HTR-8/SVneo (cell line): ENCODE results near the gene RAB9A.

Experiments used
- DNase-seq: peaks from one replicate; pipeline ENCODE4 v3.0.0; 2011; ENCODE audit warnings: low spot score, mixed read lengths; ENCODE audit not compliant: insufficient read length
- FAIRE-seq: peaks from 2 replicates; lab custom pipeline; 2011; peaks lifted over from hg19 to GRCh38; lab: Jason Lieb, UNC

The RAB9A gene

DNA sequence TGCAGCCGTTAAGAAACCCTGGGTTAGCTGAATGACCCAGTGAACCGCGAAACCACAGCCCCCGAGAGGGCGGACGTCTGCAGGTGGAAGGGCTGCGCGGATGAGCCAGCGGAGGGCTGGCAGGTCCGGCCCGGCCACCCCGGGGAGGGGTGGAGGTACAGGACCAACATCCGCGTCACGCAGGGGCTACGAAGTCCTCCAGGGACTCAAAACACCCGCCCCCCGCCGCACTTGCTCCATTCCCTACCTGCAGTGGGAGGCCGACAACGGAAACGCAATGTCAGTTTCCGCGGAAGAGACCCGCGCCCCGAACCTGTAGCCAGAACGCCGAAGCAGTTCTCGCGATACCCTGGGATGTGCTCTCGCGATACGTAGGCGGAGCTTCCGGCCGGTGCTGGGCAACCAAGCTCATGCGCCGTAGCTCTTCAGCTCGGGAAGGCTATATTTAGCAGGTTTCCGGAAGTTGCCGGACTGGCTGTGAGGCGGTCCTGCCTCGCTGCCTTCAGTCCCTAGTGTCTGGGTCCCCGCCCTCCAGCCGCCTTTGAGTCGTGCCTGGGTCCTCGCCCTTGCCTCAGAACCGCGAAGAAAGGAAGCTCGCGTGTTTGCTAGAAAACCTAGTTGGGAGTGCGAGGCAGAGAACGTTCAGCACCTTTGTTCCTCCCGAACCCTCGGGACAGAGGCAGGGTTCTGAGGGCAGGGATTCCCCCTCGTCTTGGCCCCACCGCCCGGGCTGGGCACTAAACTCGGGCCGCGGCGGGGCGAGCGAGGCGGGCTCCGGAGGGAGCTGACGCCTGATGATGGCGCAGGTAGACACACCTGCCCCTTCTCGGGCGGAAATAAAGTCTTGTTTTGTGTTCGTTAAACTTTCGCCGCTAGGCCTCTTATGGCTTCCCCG lies 45.6 kb downstream of the RAB9A start, which contains the start of the genes OFD1 and TRAPPC2:
OFD1 (plus strand) TSS at position 471 of the 895 bp plus-strand sequence; CDS start at position 795, 324 bp downstream.
TRAPPC2 (minus strand) TSS at position 343 of the 895 bp plus-strand sequence. CDS start 14,657 bp downstream, outside the sequence.
- peak; percentile 92 for FAIRE-seq

DNA sequence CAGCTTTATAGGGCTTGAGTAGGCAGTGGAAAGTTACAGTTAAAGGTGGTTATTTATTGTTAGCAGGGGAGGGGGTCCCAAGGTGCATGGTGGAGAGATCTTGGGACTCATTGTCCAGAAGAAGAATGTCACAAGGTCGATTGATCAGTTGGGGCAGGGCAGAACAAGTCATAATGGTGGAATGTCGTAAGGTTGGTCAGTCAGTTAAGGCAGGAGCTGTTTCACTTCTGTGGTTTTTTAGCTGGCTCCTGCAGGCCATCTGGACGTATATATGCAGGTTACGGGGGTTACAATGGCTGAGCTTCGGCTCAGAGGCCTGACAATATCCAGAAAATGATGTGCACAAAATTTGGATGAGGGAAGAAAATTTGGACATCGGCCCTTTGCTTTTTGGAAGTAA lies 52.8 kb downstream of the RAB9A start:
- FAIRE-seq, result no peak
- DNase-seq, result no peak

More for the DNA sequence above, 45.6 kb downstream of the RAB9A start, which contains the start of the genes OFD1 and TRAPPC2:
- DNase-seq, result peak; percentile 98

DNA sequence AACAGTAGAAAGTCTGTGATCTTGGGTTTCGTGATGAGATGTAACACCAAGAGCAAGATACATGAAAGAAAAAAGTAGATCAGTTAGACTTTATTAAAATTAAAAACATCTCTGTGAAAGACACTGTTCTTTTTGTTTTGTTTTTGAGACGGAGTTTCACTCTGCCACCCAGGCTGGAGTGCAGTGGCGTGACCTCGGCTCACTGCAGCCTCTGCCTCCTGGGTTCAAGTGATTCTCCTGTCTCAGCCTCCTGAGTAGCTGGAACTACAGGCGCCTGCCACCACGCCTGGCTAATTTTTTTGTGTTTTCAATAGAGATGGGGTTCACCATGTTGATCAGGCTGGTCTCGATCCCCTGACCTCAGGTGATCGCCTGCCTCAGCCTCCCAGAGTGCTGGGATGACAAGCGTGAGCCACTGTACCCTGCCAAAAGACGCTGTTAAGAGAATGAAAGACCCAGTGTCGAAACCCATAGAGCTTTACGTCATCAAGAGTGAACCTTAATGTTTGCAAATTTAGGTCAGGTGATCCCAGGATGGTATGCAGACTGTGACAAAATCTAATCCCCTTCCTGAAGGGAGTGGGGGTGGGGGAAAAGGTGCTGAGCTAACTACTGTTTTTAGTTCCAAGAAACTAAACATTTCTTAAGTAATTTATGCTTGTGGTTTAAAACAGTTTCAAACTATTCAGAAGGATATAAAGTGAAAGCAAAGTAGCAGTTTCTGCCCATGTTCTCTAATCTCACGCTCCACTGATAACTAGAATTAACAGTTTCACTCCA lies 53.7 kb downstream of the RAB9A start:
- DNase-seq (no peak), FAIRE-seq (no peak)

DNA sequence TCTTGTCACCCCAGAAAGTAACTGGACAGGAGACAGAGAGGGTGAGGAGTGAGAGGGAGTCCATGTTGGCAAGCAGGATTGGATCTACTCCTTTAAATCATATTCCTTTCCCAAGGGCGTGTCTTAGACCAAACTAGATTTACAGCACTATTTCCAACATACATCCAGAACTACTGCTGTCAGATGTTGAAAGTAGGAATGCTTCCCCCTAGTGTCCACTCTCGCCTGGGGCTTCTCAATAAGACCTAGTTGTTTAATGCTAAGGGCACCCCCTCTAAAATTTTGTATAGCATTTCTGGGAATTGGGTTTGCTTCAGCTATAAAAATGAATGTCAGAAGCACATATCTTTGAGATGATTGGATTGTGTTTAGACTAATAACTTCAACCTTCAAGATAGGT lies 58.9 kb downstream of the RAB9A start:
- FAIRE-seq (no peak), DNase-seq (peak; percentile 50)

DNA sequence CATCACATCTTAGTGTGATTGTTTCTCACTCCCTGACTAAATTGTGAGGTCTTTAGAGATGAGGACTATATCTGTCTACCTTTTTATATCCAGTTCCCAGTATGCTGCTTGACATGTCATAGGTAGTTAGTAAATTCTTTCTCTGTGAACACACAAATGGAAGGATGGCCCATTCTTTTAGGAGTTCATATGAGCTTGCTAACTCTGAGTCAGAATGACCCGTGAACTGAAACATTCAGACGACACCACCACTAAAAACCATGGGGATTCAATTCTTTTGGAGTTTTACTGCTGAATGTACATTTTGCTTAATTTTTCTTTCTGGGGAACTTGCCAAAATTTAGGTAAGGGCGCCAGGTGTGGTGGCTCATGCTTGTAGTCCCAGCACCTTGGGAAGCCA lies 59.6 kb downstream of the RAB9A start:
- FAIRE-seq (no peak), DNase-seq (no peak)

DNA sequence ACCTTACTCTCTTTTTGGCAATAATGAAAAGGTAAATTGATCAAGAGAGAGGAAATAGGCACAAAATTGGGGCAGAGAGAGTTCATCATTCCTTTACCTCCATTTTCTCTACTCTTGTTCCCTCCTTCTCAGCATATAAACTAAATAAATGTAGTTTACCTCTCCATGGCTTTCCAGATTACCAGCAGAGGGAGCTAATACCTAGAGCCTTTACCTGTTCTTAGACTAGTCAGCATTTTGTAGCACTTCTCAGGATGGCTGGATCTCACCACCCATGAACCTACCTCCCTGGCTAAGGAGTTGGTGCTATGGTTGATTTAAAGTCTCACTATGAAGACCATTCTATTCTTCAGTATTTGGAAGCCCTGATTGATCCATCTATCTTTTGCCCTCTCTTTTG lies 61.3 kb downstream of the RAB9A start:
- FAIRE-seq (no peak), DNase-seq (peak; percentile 30)

DNA sequence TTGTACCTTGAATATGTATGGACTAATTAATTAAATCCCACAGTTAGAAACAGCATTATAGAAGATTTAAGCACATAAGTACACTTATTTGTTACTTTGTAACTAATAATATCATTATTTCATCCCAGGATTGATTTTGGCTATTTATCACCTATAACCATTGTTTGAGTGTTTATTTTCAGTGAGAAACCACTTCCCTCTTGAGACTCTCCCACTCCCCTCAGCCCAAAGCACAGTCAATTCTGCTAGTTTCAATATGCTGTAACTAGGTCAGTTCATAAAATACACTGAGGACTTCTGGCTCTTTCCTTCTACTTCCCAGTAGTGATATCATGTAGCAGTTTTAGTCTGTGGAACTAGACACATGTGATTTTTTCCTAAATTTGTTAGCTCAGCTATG lies 61.9 kb downstream of the RAB9A start:
- DNase-seq, result no peak
- no peak for FAIRE-seq

DNA sequence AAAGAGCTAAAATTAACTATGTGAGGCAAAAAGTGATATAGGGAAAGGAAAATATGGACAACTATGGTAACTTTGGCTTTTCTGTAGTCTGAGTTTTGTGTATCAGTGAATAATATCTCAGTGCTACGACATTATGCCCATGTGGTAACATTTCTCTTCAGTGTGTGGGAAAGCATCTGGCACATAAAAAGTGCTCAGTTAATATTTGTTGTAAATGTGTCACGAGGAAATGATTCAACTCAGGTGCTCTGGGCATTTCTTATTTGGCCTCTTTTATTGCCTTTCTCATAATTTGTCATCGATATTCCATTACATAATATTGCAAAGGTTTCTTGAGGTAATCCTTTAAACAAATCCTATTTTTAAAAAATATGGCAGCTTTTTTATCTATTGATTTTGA lies 63.2 kb downstream of the RAB9A start:
- no peak for FAIRE-seq
- DNase-seq, result no peak

DNA sequence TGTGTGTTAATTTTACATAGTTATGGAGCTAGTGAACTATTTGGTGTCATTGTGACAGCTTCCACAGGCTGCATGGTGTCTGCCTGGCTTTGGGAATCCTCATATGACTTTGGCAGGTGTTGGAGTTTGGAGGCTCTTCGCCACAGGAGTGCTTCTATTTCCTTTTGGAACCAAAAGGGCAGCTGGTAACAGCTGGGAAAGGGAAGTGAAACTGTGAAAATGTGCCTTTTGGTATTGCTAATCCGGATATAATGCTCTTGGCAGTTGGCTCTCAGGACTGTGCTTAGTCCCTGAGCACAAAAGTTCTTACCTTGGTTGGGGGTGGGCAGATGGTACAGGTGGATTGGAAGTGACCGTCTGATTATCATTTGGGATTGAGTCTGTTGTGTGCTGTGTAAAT lies 63.7 kb downstream of the RAB9A start:
- FAIRE-seq (no peak), DNase-seq (no peak)

DNA sequence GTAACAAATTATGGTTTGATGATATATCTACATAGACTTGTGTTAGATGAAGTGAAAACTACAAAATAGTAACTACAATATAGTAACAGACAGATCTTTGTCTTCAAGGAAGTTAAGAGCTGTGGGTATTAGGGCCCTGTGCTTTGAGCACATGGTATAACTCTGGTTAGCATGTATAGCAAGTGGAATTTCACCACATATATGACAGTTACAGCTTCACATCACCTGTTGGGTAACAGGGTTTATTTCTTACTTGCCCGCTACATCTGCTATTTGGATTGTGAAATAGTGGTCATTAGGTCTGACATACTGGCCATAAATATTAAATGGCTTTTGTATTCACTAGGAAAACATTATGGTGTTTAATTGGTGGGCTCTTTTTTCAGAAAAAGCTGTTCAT lies 65.8 kb downstream of the RAB9A start:
- FAIRE-seq, result no peak

DNA sequence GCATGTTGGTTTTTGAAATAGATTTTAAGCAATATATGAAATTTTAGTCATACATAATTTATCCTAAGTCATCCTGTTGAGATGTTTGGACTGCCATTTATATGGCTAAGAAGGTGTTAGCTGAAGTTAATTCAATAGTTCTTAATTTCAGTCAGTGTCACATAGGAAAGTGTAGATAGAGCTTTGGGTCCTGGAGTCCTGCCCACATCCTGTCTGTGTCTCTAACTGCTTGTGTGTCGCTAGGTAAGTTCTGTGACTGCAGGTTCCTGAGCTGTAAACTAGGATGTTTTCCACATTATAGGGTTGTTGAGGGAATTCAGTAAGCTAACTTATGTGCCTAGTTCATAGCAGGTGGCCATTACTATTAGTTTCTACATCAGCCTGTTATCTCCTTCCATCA lies 66.3 kb downstream of the RAB9A start:
- FAIRE-seq (no peak), DNase-seq (no peak)

More for the DNA sequence above, 65.8 kb downstream of the RAB9A start:
- no peak for DNase-seq

DNA sequence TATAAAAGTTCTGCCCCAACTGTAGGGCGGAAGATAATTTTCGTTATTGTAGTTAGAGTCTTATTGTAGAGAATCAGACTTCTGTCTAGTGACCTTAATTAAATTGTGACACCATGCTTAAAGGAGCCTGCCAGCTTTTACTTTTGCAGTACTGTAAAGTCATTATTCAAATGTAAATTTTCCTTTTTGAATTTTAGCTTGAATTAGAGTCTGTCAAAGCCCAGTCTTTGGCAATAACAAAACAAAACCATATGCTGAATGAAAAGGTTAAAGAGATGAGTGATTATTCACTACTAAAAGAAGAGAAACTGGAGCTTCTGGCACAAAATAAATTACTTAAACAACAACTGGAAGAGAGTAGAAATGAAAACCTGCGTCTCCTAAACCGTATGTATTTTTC lies 67.5 kb downstream of the RAB9A start:
- no peak for FAIRE-seq

DNA sequence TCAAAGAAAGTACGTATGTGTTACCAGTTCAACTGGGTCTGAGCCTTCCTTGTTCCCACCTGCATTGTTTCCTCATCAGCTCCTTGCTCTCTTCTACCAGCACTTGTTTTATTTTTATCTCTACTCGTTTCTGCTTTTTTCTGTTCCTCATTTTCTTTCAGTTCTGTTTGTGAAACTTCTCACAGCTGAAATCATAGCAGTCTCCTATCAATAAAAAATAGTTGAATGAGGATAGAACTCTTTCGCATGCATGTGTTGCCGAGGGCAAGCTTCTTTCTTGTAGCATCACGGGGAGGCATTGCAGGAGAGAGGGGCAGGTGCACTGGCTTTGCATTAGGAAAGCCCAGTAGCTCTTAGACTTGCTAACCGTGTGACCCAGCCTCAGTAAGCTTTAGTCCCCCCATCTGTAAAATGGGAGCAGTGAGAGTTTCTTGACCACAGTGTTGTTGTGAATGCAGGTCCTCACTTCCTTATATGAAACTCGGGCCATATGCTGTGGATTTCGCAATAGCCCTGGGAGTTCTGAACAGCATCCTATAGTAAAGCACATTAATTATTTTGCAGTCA lies 70.3 kb downstream of the RAB9A start:
- FAIRE-seq, result no peak
- no peak for DNase-seq

More for the DNA sequence above, 67.5 kb downstream of the RAB9A start:
- DNase-seq, result no peak
